Activated B cell treated with CpG ODN at 0.5 μM for 24 hours (primary cell): ENCODE results near the gene PHYHD1. TPM values are rescaled to one million over a fixed set of nuclear protein-coding genes. Genes with fewer than 3 reads are reported as not detected.

Source experiments
- ATAC-seq: fragments of 200-7000 bp; cut with Tn5 transposase; one replicate; pipeline ENCODE4 v1.10.0; 2021; ENCODE audit warnings: low read depth, mild to moderate bottlenecking, moderate library complexity
- CTCF ChIA-PET: fragments of 350-600 bp; sonication (Branson Sonifier 250); formaldehyde crosslinking; loops from one replicate; lab custom pipeline; 2021; ENCODE audit warnings: antibody characterized with exemption; lab: Charles Lee
- POLR2A ChIA-PET: fragments of 350-600 bp; sonication (Branson Sonifier 250); formaldehyde crosslinking; loops from one replicate; lab custom pipeline; 2021; ENCODE audit warnings: antibody characterized with exemption; lab: Charles Lee
- DNase-seq: peaks from one replicate; pipeline ENCODE4 v3.0.0; 2022
- H3K27ac Mint-ChIP-seq: one replicate; pipeline ENCODE4 v1.8.0; 2020; ENCODE audit warnings: mixed read lengths
- H3K27me3 Mint-ChIP-seq: one replicate; pipeline ENCODE4 v1.8.0; 2021; ENCODE audit warnings: mixed read lengths
- H3K36me3 Mint-ChIP-seq: one replicate; pipeline ENCODE4 v1.8.0; 2021; ENCODE audit warnings: low read depth, mixed read lengths
- H3K4me1 Mint-ChIP-seq: one replicate; pipeline ENCODE4 v1.8.0; 2021; ENCODE audit warnings: mixed read lengths
- H3K4me3 Mint-ChIP-seq: one replicate; pipeline ENCODE4 v1.8.0; 2020; ENCODE audit warnings: mild to moderate bottlenecking, mixed read lengths
- H3K9me3 Mint-ChIP-seq: one replicate; pipeline ENCODE4 v1.8.0; 2020; ENCODE audit warnings: mixed read lengths
- intact Hi-C: fragments of 100-400 bp; cut with micrococcal nuclease; formaldehyde crosslinking; loops from one replicate; pipeline ENCODE4 v1.15.1; 2024
- total RNA-seq: library from RNA; stranded (reverse); gene quantifications from 2 replicates; pipeline ENCODE4 v1.2.3, GENCODE V29; 2022
- TF ChIP-seq, protein P1 (sequence below): fragments of 200-600 bp; IDR thresholded peaks from one replicate; pipeline ENCODE4 v1.8.0; 2022; ENCODE audit warnings: antibody characterized with exemption, mild to moderate bottlenecking

The PHYHD1 gene
- total RNA-seq, 1 donor from 2014 or later: 0.86 TPM

DNA sequence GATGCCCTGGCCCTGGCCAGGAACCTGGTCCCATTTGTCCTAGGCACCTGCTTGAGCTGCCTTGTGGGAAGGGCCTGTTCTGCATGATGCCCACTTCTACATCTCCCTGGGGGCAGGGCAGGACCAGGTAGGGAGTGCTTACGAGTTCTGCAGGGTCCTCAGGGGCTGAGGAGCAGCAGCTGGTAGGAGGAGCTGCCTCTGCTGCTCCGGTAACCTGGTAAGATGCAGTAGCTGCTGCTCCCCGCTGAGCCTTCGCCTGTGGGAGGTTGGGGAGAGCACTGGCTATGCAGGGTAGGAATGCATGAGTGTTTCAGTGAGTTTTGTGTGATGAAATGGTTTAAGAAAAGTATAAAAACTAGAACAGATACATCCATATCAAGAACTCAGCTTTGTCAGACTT lies 25.2 kb upstream of the PHYHD1 start:
- H3K36me3 Mint-ChIP-seq: peaks cover 35% of the 10 kb centered on the region
- POLR2A ChIA-PET: interaction anchor here (0.5 kb wide), 1 partner anchor 224 kb away, joined by 3 read pairs; no protein-coding TSS in a partner anchor

DNA sequence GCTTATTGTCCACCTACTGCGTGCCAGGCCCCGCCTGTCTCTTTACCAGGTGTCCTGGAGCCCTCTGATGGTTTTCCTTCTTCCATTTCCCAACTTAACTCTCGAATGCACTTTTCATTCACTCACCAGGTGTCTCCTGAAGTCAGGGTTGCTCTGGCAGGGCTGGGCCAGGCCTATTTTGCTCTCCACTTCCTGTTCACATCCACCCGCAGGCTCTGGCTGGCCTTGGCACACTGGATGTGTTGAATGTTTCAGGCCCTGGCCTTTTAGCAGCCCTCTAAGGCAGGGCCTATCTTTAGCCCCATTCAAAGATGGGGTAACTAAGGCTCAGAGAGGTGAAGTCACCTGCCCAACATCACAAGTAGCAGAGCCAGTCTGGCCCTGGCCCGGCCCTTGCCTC lies 22.4 kb upstream of the PHYHD1 start:
- CTCF ChIA-PET: no interaction called here

More for the DNA sequence above, 25.2 kb upstream of the PHYHD1 start:
- no peak overlapping the region for H3K4me3 Mint-ChIP-seq
- ATAC-seq (no peak), DNase-seq (no peak)
- intact Hi-C loops: no loop called here
- H3K27me3 Mint-ChIP-seq: no peaks in the 10 kb centered on the region
- H3K4me1 Mint-ChIP-seq: peaks cover 38% of the 10 kb centered on the region
- no peaks in the 10 kb centered on the region for H3K9me3 Mint-ChIP-seq
- H3K27ac Mint-ChIP-seq: peak overlapping the region; percentile 18
- CTCF ChIA-PET: no interaction called here
- TF ChIP-seq, protein P1, sequence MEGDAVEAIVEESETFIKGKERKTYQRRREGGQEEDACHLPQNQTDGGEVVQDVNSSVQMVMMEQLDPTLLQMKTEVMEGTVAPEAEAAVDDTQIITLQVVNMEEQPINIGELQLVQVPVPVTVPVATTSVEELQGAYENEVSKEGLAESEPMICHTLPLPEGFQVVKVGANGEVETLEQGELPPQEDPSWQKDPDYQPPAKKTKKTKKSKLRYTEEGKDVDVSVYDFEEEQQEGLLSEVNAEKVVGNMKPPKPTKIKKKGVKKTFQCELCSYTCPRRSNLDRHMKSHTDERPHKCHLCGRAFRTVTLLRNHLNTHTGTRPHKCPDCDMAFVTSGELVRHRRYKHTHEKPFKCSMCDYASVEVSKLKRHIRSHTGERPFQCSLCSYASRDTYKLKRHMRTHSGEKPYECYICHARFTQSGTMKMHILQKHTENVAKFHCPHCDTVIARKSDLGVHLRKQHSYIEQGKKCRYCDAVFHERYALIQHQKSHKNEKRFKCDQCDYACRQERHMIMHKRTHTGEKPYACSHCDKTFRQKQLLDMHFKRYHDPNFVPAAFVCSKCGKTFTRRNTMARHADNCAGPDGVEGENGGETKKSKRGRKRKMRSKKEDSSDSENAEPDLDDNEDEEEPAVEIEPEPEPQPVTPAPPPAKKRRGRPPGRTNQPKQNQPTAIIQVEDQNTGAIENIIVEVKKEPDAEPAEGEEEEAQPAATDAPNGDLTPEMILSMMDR: no peak

DNA sequence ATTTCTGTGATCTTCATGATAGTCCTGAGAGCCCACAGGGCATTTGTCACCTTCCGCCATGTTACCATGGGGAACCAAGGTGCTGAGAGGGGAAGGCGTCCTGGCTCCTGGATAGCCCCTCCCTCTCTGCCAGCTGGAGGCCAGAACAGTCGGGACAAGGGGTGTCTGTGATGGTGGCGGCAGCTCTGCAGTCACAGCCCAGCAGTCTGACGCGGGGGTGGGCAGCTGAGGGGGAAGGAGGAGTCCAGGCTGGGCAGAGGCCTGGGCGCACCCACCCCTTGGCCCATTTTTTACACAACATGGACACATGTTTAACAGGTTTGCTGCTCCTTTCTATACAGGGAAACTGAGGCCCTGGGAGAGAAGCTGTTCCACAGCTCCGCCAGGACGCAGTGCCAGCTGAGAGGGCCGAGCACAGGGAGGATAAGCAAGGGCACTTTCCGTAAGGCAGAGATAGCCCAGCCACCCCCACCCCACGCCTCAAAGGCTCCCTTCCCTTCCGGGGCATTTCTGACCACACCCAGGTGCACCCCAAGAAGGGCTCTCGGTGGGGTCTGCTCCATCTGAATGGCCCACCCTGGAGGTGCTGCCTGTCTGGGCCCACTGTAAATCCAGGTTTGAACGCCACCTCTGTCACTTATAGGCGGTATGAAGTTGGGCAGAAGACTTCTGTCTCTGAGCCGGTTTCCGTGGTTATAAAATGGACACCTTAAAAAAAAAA lies 21.8 kb upstream of the PHYHD1 start:
- intact Hi-C loops: no loop called here
- ATAC-seq (no peak), DNase-seq (no peak)
- TF ChIP-seq, protein P1: no peak
- ChIA-PET POLR2A (no interaction called here), CTCF (no interaction called here)
- peaks cover 23% of the 10 kb centered on the region for H3K36me3 Mint-ChIP-seq
- H3K4me3 Mint-ChIP-seq: no peak overlapping the region
- H3K4me1 Mint-ChIP-seq: peaks cover 60% of the 10 kb centered on the region
- no peaks in the 10 kb centered on the region for H3K9me3 Mint-ChIP-seq
- H3K27ac Mint-ChIP-seq: peak overlapping the region; percentile 84
- no peaks in the 10 kb centered on the region for H3K27me3 Mint-ChIP-seq

More for the DNA sequence above, 22.4 kb upstream of the PHYHD1 start:
- ATAC-seq (no peak), DNase-seq (no peak)
- H3K27ac Mint-ChIP-seq: peak overlapping the region; percentile 41
- H3K4me3 Mint-ChIP-seq: no peak overlapping the region
- TF ChIP-seq, protein P1: no peak
- intact Hi-C loops: no loop called here
- POLR2A ChIA-PET: no interaction called here
- H3K4me1 Mint-ChIP-seq: peaks cover 60% of the 10 kb centered on the region
- H3K9me3 Mint-ChIP-seq: no peaks in the 10 kb centered on the region
- H3K36me3 Mint-ChIP-seq: peaks cover 27% of the 10 kb centered on the region
- no peaks in the 10 kb centered on the region for H3K27me3 Mint-ChIP-seq

DNA sequence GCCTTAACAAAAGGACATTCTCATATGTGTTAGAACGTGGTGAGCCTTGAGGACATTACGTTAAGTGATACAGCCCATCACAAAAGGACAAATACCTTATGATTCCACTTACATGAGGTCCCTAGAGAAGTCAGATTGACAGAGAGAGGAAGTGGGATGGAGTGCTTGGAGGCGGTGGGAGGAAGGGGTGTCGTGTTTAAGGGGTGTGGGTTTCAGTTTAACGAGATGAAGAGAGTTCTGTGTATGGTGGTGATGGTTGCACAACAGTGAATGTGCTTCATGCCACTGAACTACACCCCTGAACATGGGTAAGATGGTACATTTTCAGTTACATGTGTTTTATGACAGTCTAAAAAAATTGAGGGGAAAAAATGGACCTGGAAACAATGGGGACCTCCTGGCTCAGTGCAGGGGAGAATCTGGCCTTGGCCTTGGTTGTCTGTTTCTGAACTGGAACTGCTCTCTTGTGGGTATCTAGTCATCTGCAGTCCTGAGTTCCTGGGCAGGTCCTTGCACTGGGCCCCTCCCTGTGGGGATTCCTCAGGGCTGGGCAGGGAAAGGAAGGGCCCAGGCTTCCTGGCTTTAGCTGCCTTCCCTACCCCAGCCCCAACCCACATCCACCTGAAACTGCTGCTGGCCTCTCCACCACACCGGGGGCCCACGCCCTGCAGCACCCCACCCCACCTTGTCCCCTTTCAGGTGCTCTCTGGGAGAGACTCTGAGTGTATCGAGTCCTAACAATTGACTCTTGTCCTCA lies 21.0 kb upstream of the PHYHD1 start:
- TF ChIP-seq, protein P1: no peak
- ChIA-PET POLR2A (no interaction called here), CTCF (no interaction called here)
- H3K27ac Mint-ChIP-seq: peak overlapping the region; percentile 84
- no peak for ATAC-seq
- no peaks in the 10 kb centered on the region for H3K9me3 Mint-ChIP-seq
- H3K4me3 Mint-ChIP-seq: no peak overlapping the region
- no peak for DNase-seq
- intact Hi-C loops: no loop called here
- H3K36me3 Mint-ChIP-seq: peaks cover 22% of the 10 kb centered on the region
- H3K27me3 Mint-ChIP-seq: no peaks in the 10 kb centered on the region
- peaks cover 60% of the 10 kb centered on the region for H3K4me1 Mint-ChIP-seq

DNA sequence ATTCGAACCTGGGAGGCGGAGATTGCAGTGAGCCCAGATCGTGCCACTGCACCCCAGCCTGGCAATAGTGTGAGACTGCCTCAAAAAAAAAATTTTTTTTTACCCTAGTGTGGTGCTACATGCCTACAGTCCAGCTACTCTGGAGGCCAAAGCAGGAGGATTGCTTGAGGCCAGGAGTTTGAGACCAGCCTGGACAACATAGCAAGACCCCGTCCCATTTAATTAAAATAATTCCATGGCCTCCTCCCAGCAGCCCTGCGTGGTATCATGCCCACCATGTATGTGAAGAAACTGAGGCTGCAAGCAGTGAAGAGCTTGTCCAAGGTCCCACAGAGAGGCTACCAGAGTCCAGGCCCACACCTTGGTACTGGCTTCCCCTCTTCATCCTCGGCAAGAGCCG lies 19.4 kb upstream of the PHYHD1 start:
- Mint-ChIP-seq H3K36me3 (peaks cover 8% of the 10 kb centered on the region), H3K9me3 (no peaks in the 10 kb centered on the region), H3K4me3 (no peak overlapping the region), H3K27me3 (no peaks in the 10 kb centered on the region), H3K27ac (peak overlapping the region; percentile 95), H3K4me1 (peaks cover 48% of the 10 kb centered on the region)
- ChIA-PET POLR2A (interaction anchor here (0.6 to 1.4 kb wide), 3 partner anchors 8 to 115 kb away, joined by 3 to 4 read pairs (median 4); partner anchors contain the start of gene KYAT1), CTCF (interaction anchor here (0.7 kb wide), 1 partner anchor 141 kb away, joined by 4 read pairs; no protein-coding TSS in a partner anchor)
- DNase-seq: no peak
- TF ChIP-seq, protein P1: no peak
- intact Hi-C loops: no loop called here
- ATAC-seq: no peak
